CD4-positive, alpha-beta T cell (primary cell): ENCODE data around the gene IL36A. TPM values are rescaled to one million over a fixed set of nuclear protein-coding genes. Genes with fewer than 3 reads are reported as not detected.

Experiments
- ATAC-seq: fragments of 200-7000 bp; cut with Tn5 transposase; one replicate; pipeline ENCODE4 v1.10.0; 2022; ENCODE audit warnings: mild to moderate bottlenecking; ENCODE audit not compliant: poor library complexity
- CTCF ChIA-PET: fragments of 350-600 bp; sonication (Branson Sonifier 250); formaldehyde crosslinking; loops from one replicate; lab custom pipeline; 2021; ENCODE audit warnings: antibody characterized with exemption, inconsistent platforms; lab: Charles Lee
- POLR2A ChIA-PET: fragments of 350-600 bp; sonication (Branson Sonifier 250); formaldehyde crosslinking; loops from one replicate; lab custom pipeline; 2021; ENCODE audit warnings: antibody characterized with exemption, inconsistent platforms; lab: Charles Lee
- DNase-seq, 14 experiments: peaks; one replicate each; pipeline ENCODE4 v3.0.0-alpha.2; 2013 to 2020; ENCODE audit warnings: mixed read lengths in 2 of 14
- H3K27ac ChIP-seq, 2 donors: one replicate each; pipeline versions ENCODE4 v1.5.1 to v1.7.0; 2013; ENCODE audit warnings: low read length in 2 of 2, low read depth in 1 of 2, mild to moderate bottlenecking in 1 of 2
- H3K27me3 ChIP-seq, 2 experiments: 1 replicate in 1 of 2; 2 replicates in 1 of 2; pipeline versions ENCODE4 v1.6.1 to v1.7.0; 2013; ENCODE audit warnings: low read length in 2 of 2, control low read depth in 1 of 2, mild to moderate bottlenecking in 1 of 2, moderate library complexity in 1 of 2; ENCODE audit not compliant: insufficient read depth in 2 of 2, control insufficient read depth in 1 of 2
- H3K36me3 ChIP-seq: one replicate; pipeline ENCODE4 v1.6.1; 2013; ENCODE audit warnings: low read length, control low read depth; ENCODE audit not compliant: insufficient read depth
- H3K4me1 ChIP-seq: one replicate; pipeline ENCODE4 v1.6.1; 2013; ENCODE audit warnings: low read length, control low read depth; ENCODE audit not compliant: insufficient read depth
- H3K4me3 ChIP-seq: one replicate; pipeline ENCODE4 v1.5.1; 2013; ENCODE audit warnings: mild to moderate bottlenecking, low read length, moderate library complexity
- H3K9me3 ChIP-seq, 2 experiments: 1 replicate in 1 of 2; 2 replicates in 1 of 2; pipeline versions ENCODE4 v1.6.1 to v1.7.0; 2013; ENCODE audit warnings: low read length in 2 of 2, mild to moderate bottlenecking in 2 of 2, control low read depth in 1 of 2, moderate library complexity in 1 of 2; ENCODE audit not compliant: control insufficient read depth in 1 of 2, insufficient read depth in 1 of 2
- H3K27ac Mint-ChIP-seq: one replicate; pipeline ENCODE4 v1.8.0; 2020; ENCODE audit warnings: mixed read lengths
- H3K27me3 Mint-ChIP-seq: one replicate; pipeline ENCODE4 v1.8.0; 2021; ENCODE audit warnings: mixed read lengths
- H3K36me3 Mint-ChIP-seq: one replicate; pipeline ENCODE4 v1.8.0; 2021; ENCODE audit warnings: low read depth, mixed read lengths
- H3K4me1 Mint-ChIP-seq: one replicate; pipeline ENCODE4 v1.8.0; 2021; ENCODE audit warnings: low read depth, mixed read lengths
- H3K4me3 Mint-ChIP-seq: one replicate; pipeline ENCODE4 v1.8.0; 2020; ENCODE audit warnings: mild to moderate bottlenecking, mixed read lengths
- H3K9me3 Mint-ChIP-seq: one replicate; pipeline ENCODE4 v1.8.0; 2020; ENCODE audit warnings: mixed read lengths
- CTCF ChIP-seq: fragments of 200-600 bp; IDR thresholded peaks from one replicate; pipeline ENCODE4 v1.8.0; 2022; ENCODE audit warnings: antibody characterized with exemption, mild to moderate bottlenecking
- intact Hi-C, 2 experiments: fragments of 100-400 bp; cut with DNase I in 1 of 2; cut with micrococcal nuclease in 1 of 2; formaldehyde crosslinking; loops; one replicate each; pipeline versions ENCODE4 v1.15.1 to v1.9.0; 2023 to 2025; cut with DNase I, micrococcal nuclease
- total RNA-seq, 174 experiments: library from RNA in 2 of 174; stranded (reverse) in 2 of 174; gene quantifications; one replicate each; pipeline ENCODE4 v1.2.3 and lab custom pipeline; 2021 to 2026

IL36A gene
- total RNA-seq, 2 experiments from 2014 or later: 0.47 TPM; not detected in 1

GRCh38 chr2:113038291-113038690 lies 33.0 kb downstream of the IL36A start:
- H3K36me3 ChIP-seq: no peaks in the 10 kb centered on the region
- Mint-ChIP-seq H3K27me3 (no peaks in the 10 kb centered on the region), H3K4me1 (no peaks in the 10 kb centered on the region), H3K9me3 (no peaks in the 10 kb centered on the region), H3K27ac (no peak overlapping the region), H3K36me3 (no peaks in the 10 kb centered on the region), H3K4me3 (no peak overlapping the region)
- no peaks in the 10 kb centered on the region for H3K4me1 ChIP-seq
- H3K9me3 ChIP-seq: no peaks in the 10 kb centered on the region
- no peak overlapping the region for H3K4me3 ChIP-seq
- ChIA-PET POLR2A (no interaction called here), CTCF (no interaction called here)
- intact Hi-C loops: no loop called here
- no peak for TF ChIP-seq CTCF
- no peak for ATAC-seq
- no peak for DNase-seq
- no peaks in the 10 kb centered on the region for H3K27me3 ChIP-seq
- H3K27ac ChIP-seq: no peak overlapping the region

GRCh38 chr2:113039158-113039557 lies 33.9 kb downstream of the IL36A start:
- Mint-ChIP-seq H3K27ac (no peak overlapping the region), H3K9me3 (no peaks in the 10 kb centered on the region), H3K4me3 (no peak overlapping the region), H3K27me3 (no peaks in the 10 kb centered on the region), H3K4me1 (no peaks in the 10 kb centered on the region), H3K36me3 (no peaks in the 10 kb centered on the region)
- DNase-seq: no peak
- ATAC-seq: no peak
- Histone ChIP-seq H3K4me3 (no peak overlapping the region), H3K9me3 (no peaks in the 10 kb centered on the region), H3K36me3 (no peaks in the 10 kb centered on the region), H3K4me1 (no peaks in the 10 kb centered on the region), H3K27me3 (no peaks in the 10 kb centered on the region), H3K27ac (no peak overlapping the region)
- ChIA-PET POLR2A (no interaction called here), CTCF (no interaction called here)
- no peak for TF ChIP-seq CTCF
- intact Hi-C loops: no loop called here

- Mint-ChIP-seq H3K27me3 (no peaks in the 10 kb centered on the region), H3K36me3 (no peaks in the 10 kb centered on the region), H3K9me3 (no peaks in the 10 kb centered on the region), H3K27ac (no peak overlapping the region), H3K4me1 (no peaks in the 10 kb centered on the region), H3K4me3 (no peak overlapping the region)
- Histone ChIP-seq H3K27me3 (no peaks in the 10 kb centered on the region), H3K4me1 (no peaks in the 10 kb centered on the region), H3K4me3 (no peak overlapping the region), H3K9me3 (no peaks in the 10 kb centered on the region), H3K36me3 (no peaks in the 10 kb centered on the region), H3K27ac (no peak overlapping the region)
- ATAC-seq (no peak), DNase-seq (no peak)
- CTCF ChIA-PET: no interaction called here
- no peak for TF ChIP-seq CTCF
- POLR2A ChIA-PET: no interaction called here
- intact Hi-C loops: no loop called here
Measured at GRCh38 chr2:113039719-113040118, 34.5 kb downstream of the IL36A start.
